Karpas-422 (cell line): ENCODE measurements around the gene DLGAP1. TPM values are rescaled to one million over a fixed set of nuclear protein-coding genes. Genes with fewer than 3 reads are reported as not detected.
A peak's percentile ranks its signal among the peaks of the same experiment; 100 is the strongest.

Experiments
- DNase-seq: peaks from one replicate; pipeline ENCODE4 v3.0.0-alpha.2; 2015
- H2AFZ ChIP-seq: fragments of 200-600 bp; sonication (generic); 2 replicates; pipeline ENCODE4 v1.6.1; 2014; ENCODE audit warnings: antibody characterized with exemption, low read length, mixed read lengths
- H3K27ac ChIP-seq: fragments of 200-600 bp; sonication (generic); 2 replicates; pipeline ENCODE4 v1.5.1; 2014; ENCODE audit warnings: mild to moderate bottlenecking, low read length, moderate library complexity
- H3K27me3 ChIP-seq: fragments of 200-600 bp; sonication (generic); 2 replicates; pipeline ENCODE4 v1.6.1; 2014; ENCODE audit warnings: low read length, mixed read lengths
- H3K36me3 ChIP-seq: fragments of 200-600 bp; sonication (generic); 2 replicates; pipeline ENCODE4 v1.6.1; 2014; ENCODE audit warnings: low read length, mixed read lengths; ENCODE audit not compliant: insufficient read depth
- H3K4me1 ChIP-seq: fragments of 200-600 bp; sonication (generic); 2 replicates; pipeline ENCODE4 v1.6.1; 2014; ENCODE audit warnings: mild to moderate bottlenecking, low read length, mixed read lengths
- H3K4me2 ChIP-seq: fragments of 200-600 bp; sonication (generic); 2 replicates; pipeline ENCODE4 v1.6.1; 2014; ENCODE audit warnings: low read length, low read depth, mild to moderate bottlenecking; ENCODE audit not compliant: poor library complexity, severe bottlenecking
- H3K4me3 ChIP-seq: fragments of 200-600 bp; sonication (generic); 2 replicates; pipeline ENCODE4 v1.5.1; 2014; ENCODE audit warnings: mild to moderate bottlenecking, antibody characterized with exemption, low read length, mixed read lengths
- H3K79me2 ChIP-seq: fragments of 200-600 bp; sonication (generic); 2 replicates; pipeline ENCODE4 v1.6.1; 2014; ENCODE audit warnings: mild to moderate bottlenecking, low read length, mixed read lengths
- H3K9ac ChIP-seq: fragments of 200-600 bp; sonication (generic); 2 replicates; pipeline ENCODE4 v1.6.0; 2014; ENCODE audit warnings: low read length
- H3K9me2 ChIP-seq: fragments of 200-600 bp; sonication (generic), shearing (Covaris generic); replicated peaks from 2 replicates; pipeline ENCODE4 v1.6.0; 2014; ENCODE audit warnings: mild to moderate bottlenecking, low read length, moderate library complexity; ENCODE audit not compliant: insufficient read depth
- H3K9me3 ChIP-seq: fragments of 300-700, 200-600 bp; sonication (generic); 2 replicates; pipeline ENCODE4 v1.6.1; 2014; ENCODE audit warnings: low read length, mixed read lengths
- H4K20me1 ChIP-seq: fragments of 200-600 bp; sonication (generic); 2 replicates; pipeline ENCODE4 v1.6.1; 2014; ENCODE audit warnings: mild to moderate bottlenecking, antibody characterized with exemption, low read length, low read depth; ENCODE audit not compliant: insufficient read depth
- total RNA-seq: library from RNA; depleted of rRNA; stranded (reverse); fragments of >200 nt; shearing (Covaris generic); gene quantifications from 2 replicates; pipeline ENCODE4 v1.2.3, GENCODE V29; 2014; ENCODE audit warnings: low replicate concordance

The DLGAP1 gene
- total RNA-seq, 1 experiment from 2014 or later: 8.8 TPM

- no peaks in the 10 kb centered on the region for H3K36me3 ChIP-seq
- H3K9me2 ChIP-seq: no peaks in the 10 kb centered on the region
- H3K27ac ChIP-seq: no peak overlapping the region
- H3K27me3 ChIP-seq: no peaks in the 10 kb centered on the region
- H3K4me2 ChIP-seq: no peak overlapping the region
- no peak overlapping the region for H3K4me3 ChIP-seq
- no peak overlapping the region for H2AFZ ChIP-seq
- H3K9me3 ChIP-seq: no peaks in the 10 kb centered on the region
- H3K79me2 ChIP-seq: no peaks in the 10 kb centered on the region
- no peaks in the 10 kb centered on the region for H4K20me1 ChIP-seq
- H3K9ac ChIP-seq: no peak overlapping the region
- no peaks in the 10 kb centered on the region for H3K4me1 ChIP-seq
- DNase-seq: no peak
These were observed 665.6 kb downstream of the DLGAP1 start for GRCh38 chr18:3789525-3789924.

GRCh38 chr18:3784949-3785348, 670.2 kb downstream of the DLGAP1 start:
- no peaks in the 10 kb centered on the region for H3K9me2 ChIP-seq
- H3K9me3 ChIP-seq: no peaks in the 10 kb centered on the region
- no peak for DNase-seq
- H4K20me1 ChIP-seq: no peaks in the 10 kb centered on the region
- H3K4me3 ChIP-seq: no peak overlapping the region
- no peak overlapping the region for H2AFZ ChIP-seq
- no peaks in the 10 kb centered on the region for H3K36me3 ChIP-seq
- H3K4me1 ChIP-seq: no peaks in the 10 kb centered on the region
- H3K79me2 ChIP-seq: no peaks in the 10 kb centered on the region
- H3K9ac ChIP-seq: no peak overlapping the region
- H3K27ac ChIP-seq: no peak overlapping the region
- no peak overlapping the region for H3K4me2 ChIP-seq
- H3K27me3 ChIP-seq: no peaks in the 10 kb centered on the region

GRCh38 chr18:3782901-3783300, 672.2 kb downstream of the DLGAP1 start:
- Histone ChIP-seq H3K9ac (no peak overlapping the region), H3K27me3 (no peaks in the 10 kb centered on the region), H3K9me2 (no peaks in the 10 kb centered on the region), H3K4me3 (no peak overlapping the region), H4K20me1 (no peaks in the 10 kb centered on the region), H3K4me2 (no peak overlapping the region), H3K9me3 (no peaks in the 10 kb centered on the region), H3K4me1 (no peaks in the 10 kb centered on the region), H3K27ac (no peak overlapping the region), H2AFZ (no peak overlapping the region), H3K36me3 (no peaks in the 10 kb centered on the region), H3K79me2 (no peaks in the 10 kb centered on the region)
- no peak for DNase-seq

- H3K4me3 ChIP-seq: no peak overlapping the region
- H3K36me3 ChIP-seq: no peaks in the 10 kb centered on the region
- H3K9me3 ChIP-seq: no peaks in the 10 kb centered on the region
These were observed 677.4 kb downstream of the DLGAP1 start for GRCh38 chr18:3777719-3778118.

GRCh38 chr18:3777122-3777521, 678.0 kb downstream of the DLGAP1 start:
- no peak overlapping the region for H3K9ac ChIP-seq
- no peak for DNase-seq
- no peaks in the 10 kb centered on the region for H4K20me1 ChIP-seq
- no peaks in the 10 kb centered on the region for H3K27me3 ChIP-seq
- H3K9me3 ChIP-seq: no peaks in the 10 kb centered on the region
- no peak overlapping the region for H3K4me3 ChIP-seq
- H3K79me2 ChIP-seq: no peaks in the 10 kb centered on the region
- H3K4me2 ChIP-seq: no peak overlapping the region
- H3K9me2 ChIP-seq: no peaks in the 10 kb centered on the region
- peaks cover 3% of the 10 kb centered on the region for H3K4me1 ChIP-seq
- H2AFZ ChIP-seq: no peak overlapping the region
- no peak overlapping the region for H3K27ac ChIP-seq
- no peaks in the 10 kb centered on the region for H3K36me3 ChIP-seq

More at GRCh38 chr18:3777719-3778118, 677.4 kb downstream of the DLGAP1 start:
- H4K20me1 ChIP-seq: no peaks in the 10 kb centered on the region
- no peak for DNase-seq
- no peaks in the 10 kb centered on the region for H3K27me3 ChIP-seq
- no peak overlapping the region for H3K27ac ChIP-seq
- no peaks in the 10 kb centered on the region for H3K79me2 ChIP-seq
- H2AFZ ChIP-seq: no peak overlapping the region
- H3K4me2 ChIP-seq: no peak overlapping the region
- no peak overlapping the region for H3K9ac ChIP-seq
- no peaks in the 10 kb centered on the region for H3K9me2 ChIP-seq
- peaks cover 1% of the 10 kb centered on the region for H3K4me1 ChIP-seq

GRCh38 chr18:3775996-3776395, 679.1 kb downstream of the DLGAP1 start:
- H3K4me2 ChIP-seq: no peak overlapping the region
- H4K20me1 ChIP-seq: no peaks in the 10 kb centered on the region

GRCh38 chr18:3773303-3773702, 681.8 kb downstream of the DLGAP1 start:
- no peak overlapping the region for H3K27ac ChIP-seq
- no peaks in the 10 kb centered on the region for H3K36me3 ChIP-seq
- H3K4me2 ChIP-seq: no peak overlapping the region
- no peaks in the 10 kb centered on the region for H3K79me2 ChIP-seq
- H3K9ac ChIP-seq: no peak overlapping the region
- H4K20me1 ChIP-seq: no peaks in the 10 kb centered on the region
- H2AFZ ChIP-seq: no peak overlapping the region
- no peak for DNase-seq
- H3K9me2 ChIP-seq: no peaks in the 10 kb centered on the region
- no peak overlapping the region for H3K4me3 ChIP-seq
- H3K9me3 ChIP-seq: no peaks in the 10 kb centered on the region
- H3K27me3 ChIP-seq: no peaks in the 10 kb centered on the region
- peaks cover 6% of the 10 kb centered on the region for H3K4me1 ChIP-seq

More at GRCh38 chr18:3775996-3776395, 679.1 kb downstream of the DLGAP1 start:
- Histone ChIP-seq H3K9me3 (no peaks in the 10 kb centered on the region), H3K27ac (no peak overlapping the region), H3K27me3 (no peaks in the 10 kb centered on the region), H3K9me2 (no peaks in the 10 kb centered on the region), H3K9ac (no peak overlapping the region), H2AFZ (no peak overlapping the region), H3K4me1 (peaks cover 6% of the 10 kb centered on the region), H3K4me3 (no peak overlapping the region), H3K79me2 (no peaks in the 10 kb centered on the region), H3K36me3 (no peaks in the 10 kb centered on the region)
- DNase-seq: no peak

- H3K9me3 ChIP-seq: no peaks in the 10 kb centered on the region
- H3K4me2 ChIP-seq: peak overlapping the region; percentile 18
- peak; percentile 88 for DNase-seq
- peaks cover 7% of the 10 kb centered on the region; the same call in 1 of the 2 replicates for H3K27me3 ChIP-seq
- H3K4me3 ChIP-seq: no peak overlapping the region
- no peak overlapping the region for H2AFZ ChIP-seq
- H4K20me1 ChIP-seq: no peaks in the 10 kb centered on the region
- no peak overlapping the region for H3K27ac ChIP-seq
- H3K79me2 ChIP-seq: no peaks in the 10 kb centered on the region
- peaks cover 6% of the 10 kb centered on the region for H3K4me1 ChIP-seq
- H3K9me2 ChIP-seq: no peaks in the 10 kb centered on the region
- no peaks in the 10 kb centered on the region for H3K36me3 ChIP-seq
- no peak overlapping the region for H3K9ac ChIP-seq
These were observed 683.8 kb downstream of the DLGAP1 start for GRCh38 chr18:3771121-3771971.
